ENCODE data around the gene NTF3.
"Not testable (repeated sequence)": the region's sequence is repeated elsewhere in the genome, so short reads cannot be mapped to it uniquely, and the experiment has no call there.

The NTF3 gene

DNA sequence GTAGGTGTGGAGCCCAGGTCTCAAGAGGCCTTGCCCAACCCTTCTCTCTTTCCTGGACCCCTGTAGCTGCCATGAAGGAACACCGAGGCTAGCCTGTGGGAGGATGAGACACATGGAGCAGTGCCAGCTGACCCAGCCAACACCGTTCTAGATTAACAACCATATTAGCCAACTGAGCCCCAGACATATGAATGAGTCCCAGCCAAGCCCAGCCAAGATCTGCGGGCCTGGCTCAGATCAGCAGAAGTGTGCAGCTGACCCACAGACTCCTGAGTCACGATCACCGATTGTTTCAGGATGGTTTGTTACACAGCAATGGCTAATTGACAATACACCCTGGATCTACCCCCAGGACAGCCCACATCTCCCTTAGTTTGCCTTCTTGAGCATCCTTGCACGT is 82.1 kb downstream of the NTF3 start:
- DNase-seq = no peak

DNA sequence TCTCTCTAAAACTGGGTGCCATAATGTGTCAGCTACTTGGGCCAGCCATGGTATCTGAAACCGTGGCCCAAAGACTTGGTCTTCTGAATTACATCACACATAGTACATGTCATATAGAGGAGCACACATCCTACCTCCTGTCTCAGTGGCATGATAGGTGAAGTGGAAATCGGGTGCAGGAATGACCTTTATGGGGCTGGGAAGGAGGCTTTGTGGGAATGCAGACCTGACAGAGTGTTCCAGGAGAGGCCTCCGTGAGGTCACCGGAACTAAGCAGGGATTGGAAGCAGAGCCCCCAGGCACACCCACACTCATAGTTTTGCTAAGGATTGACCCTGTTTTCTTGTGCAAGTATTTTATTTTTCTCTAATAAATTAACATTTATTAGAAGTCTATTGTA is 82.6 kb downstream of the NTF3 start:
- no peak for DNase-seq

DNA sequence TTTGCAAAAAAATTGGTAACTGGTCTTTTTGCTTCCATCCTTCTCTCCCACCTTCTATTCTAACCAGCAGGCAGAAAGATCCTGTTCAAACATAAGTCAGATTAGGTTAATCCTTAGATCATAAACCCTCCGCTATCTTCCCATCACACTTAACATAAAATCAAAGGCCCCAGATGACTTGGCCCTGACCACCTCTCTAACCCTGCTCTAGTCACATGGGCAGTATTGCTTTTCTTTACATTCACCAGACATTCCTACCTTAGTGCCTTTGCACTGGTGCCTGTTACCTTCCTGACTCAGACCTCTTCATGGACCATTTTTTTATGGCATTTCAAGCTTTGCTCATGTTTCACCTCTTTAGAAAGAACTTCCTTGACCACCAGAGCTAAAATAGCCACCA is 83.5 kb downstream of the NTF3 start:
- no peak for DNase-seq

DNA sequence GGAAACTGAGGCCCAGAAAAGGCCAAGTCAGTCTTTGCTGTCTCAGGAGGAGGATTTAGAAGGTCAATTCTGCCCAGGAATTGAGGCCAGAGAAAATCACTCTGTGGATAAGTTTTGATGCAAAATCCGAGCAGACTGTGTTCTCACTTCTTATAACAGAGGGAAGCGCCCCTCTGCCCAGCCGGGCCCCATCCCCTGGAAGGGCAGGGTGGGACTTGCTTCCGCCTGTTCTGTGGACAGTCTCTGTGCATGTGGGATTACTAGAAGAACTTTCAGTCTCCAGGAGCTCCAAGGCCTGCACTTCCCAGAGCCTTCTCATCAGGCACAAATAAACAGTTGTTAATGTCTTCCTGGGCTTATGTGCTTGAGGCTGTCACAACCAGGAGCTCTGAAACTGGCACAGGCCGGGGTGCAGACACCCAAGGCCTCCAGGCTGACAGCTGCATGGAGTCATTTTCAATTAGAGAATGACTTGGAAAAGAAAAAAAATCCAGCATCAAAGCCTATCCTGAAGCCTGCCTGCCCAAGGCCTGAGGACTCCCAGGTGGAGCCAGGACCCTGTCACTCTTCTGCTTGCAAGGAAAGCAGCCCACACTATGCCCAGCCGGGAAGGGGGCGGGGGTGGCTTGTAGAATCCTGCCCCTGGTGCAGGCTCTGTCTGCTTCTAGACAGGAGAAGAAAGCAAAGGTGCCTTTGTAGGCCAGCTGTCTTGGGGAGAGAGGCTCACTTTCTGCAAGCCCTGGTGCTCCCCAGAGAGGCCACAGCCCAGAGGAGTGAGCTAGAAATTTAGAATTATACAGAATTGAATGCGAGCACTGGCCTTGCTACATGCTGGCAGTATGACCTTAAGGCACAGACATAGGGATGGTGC is 84.7 kb downstream of the NTF3 start:
- DNase-seq = no peak

DNA sequence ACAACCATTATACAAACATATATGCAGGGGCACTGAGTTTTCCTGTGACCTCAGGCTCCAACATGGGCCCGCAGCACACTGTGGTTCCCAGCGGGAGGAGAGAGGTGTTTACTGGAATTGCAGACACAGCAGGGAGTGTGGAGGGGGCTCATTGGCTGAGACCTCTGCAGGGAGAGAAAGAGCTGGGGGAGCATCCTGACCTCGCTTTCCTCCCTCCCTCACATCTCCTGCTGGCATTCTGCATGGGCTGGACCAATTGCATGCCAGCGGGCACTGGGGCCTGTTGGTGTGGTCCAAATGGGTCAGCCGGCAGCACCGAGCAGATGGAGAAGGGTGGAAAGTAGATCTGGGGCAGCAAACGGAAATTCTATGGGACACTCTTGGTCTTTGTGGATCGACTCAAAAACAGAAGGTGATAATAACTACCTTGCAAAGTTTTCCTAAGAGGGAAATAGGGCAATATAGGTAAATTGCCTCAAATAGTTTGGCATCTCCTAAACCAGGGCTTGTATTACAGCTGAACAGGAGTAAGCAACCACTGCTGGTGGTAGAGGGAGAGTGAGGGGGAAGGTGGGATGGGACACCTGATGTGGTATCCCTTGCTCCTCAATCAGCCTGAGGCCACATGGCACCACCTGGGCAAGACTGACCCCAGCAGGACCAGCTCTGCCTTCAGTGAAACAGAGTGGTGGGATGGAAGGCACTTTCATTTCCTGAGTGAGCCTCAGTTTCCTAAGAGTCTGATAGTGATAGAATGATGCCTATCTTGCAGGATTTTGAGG is 86.9 kb downstream of the NTF3 start:
- DNase-seq = no peak

DNA sequence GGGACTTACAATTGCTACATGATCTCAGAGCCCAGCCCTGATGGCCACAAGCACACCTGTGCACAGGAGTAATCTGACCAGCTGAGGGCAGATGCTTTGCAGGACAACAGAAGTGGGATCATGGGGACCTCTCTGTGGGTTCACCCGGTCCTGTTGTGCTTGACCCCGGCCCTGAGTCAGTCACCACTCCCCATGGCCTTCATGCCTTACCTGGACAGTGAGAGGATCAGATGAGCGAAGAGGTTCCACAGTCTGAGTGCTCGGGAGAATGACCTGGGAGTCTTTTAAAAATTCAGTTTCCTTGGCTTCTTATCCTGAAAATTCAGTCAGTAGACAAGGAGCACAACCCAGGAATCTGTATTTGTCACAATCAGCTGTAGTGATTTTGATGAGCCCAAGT is 88.1 kb downstream of the NTF3 start:
- DNase-seq = no peak

DNA sequence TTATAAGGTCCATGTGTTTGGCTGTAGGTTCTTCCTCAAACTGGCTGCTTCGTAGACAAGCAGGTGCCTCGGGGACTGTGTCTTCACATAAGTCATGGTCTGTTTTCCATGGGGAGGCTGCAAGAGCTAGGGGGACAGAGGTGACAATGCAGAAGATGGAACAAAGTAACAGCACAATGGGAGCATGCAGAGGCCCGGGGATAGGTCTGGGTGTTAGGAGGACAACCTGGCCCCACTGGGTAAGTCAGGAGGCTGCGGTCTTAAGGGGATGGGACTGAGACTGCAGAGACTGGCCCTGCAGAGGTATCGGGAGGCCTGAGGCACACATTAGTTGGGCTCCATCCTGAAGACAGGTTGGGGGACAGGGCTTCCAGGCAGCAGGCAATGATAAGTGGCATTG is 88.9 kb downstream of the NTF3 start:
- DNase-seq = no peak

DNA sequence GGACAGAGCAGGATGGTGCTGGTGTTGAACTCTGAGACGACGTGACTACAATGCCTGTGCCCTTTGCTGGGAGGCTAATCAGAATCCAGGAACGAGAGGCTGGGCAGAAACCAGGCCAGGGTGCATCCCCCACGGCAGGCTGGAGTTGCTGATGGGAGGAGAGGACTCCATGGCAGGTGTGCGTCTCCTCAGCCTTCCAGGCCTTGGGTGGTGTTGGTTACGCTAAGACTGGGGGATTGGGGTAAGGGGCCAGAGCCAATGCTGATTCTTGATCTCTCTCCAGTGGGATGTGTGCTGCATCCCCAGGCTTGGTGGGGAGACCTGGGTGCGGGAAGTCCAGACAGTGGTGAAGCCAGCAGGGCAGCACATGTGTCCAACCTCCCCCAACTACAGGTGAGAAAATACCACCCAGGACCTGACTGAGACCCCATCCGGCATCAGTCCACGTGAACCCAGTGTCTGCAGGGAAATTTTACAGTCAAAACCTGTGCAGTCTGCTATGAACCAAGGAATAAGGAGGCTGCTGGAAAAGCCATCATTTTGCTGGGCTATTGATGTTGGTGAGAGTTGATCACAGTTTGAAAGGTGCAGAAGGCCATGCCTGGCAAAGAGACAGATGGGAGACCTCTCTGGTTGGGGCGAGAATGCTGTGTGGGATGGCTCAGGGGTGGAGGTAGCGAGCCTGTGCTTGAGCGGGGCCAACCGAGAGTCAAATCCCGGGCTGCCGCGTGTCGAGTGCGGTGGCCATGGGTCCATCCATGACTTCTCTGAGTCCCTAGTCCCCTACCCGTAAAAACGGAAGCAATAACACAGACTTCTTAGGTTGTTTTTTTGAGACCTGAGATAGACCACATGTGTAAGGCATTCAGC is 89.8 kb downstream of the NTF3 start:
- DNase-seq = no peak

DNA sequence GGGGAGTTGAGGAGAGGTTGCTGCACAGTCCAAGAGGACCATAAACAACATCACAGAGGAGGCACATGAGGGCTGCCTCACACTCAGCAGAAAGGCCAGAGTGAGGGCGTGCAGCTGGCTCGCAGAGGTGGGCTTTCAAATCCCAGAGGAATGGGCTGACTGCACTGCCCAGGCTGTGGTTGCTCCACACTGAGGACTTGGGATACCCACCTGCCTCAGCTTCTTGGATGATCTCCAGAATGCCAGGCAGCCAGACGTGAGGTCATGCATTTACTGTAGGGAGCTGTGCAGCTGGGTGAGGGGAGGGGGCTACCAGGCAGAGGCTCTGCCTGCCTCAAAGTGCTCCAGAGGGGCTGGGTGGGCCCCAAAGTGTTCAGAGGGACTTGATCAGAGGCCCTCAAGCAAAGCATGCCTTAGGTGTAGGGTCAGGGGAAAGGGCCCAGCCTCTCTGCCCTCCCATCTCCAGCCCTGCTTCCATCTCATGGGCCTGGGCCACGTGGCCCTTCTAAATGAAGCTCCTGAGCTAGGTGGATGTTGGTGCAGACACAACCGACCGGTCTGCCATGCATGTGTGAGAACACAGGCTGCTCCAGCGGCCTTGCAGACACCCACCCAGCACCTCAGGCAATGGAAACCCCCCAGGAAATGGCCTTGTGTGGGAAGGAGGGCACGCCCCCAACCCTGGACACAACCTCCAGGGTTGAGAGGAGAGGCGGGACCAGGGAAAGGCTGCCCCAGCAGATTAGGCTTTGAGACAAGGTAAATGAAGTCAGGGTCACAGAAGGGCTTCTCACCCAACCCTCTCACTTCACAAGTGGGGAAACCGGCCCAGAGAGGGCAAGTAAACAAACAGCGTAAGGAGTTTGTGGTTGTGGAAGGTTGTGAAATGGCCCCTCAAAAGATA is 90.8 kb downstream of the NTF3 start:
- no peak for DNase-seq

DNA sequence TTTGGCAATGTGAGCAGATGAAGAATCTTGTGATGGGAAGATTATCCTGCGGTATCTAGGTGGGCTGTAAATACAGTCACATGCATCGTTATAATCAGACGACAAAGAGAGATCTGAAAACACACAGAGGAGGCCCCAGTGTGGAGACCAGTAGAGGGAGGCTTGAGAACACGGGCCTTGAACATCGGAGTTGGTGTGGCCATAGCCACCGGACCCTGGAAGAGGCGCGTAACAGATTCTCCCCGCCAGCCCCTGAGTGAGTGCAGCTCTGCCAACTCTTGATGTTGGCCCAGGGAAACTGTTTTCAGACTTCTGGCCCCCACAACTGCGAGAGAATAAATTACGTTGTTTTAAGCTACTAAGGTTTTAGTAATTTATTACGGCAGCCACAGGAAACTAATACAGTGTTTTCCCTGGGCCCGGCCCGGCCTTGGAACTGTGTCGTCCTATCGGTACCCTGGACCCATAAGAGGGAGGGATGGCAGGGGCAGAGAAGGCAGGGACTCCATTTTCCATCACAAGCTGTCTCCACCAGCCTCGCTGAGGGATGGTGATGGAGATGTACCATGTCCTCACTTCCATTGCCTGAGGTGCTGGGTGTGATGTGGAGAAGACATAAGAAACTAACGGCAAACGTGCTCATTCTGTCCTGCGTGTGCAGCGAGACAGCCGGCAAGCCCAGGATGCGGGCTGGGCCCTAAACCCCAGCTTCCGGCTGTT is 91.6 kb downstream of the NTF3 start:
- no peak for DNase-seq

DNA sequence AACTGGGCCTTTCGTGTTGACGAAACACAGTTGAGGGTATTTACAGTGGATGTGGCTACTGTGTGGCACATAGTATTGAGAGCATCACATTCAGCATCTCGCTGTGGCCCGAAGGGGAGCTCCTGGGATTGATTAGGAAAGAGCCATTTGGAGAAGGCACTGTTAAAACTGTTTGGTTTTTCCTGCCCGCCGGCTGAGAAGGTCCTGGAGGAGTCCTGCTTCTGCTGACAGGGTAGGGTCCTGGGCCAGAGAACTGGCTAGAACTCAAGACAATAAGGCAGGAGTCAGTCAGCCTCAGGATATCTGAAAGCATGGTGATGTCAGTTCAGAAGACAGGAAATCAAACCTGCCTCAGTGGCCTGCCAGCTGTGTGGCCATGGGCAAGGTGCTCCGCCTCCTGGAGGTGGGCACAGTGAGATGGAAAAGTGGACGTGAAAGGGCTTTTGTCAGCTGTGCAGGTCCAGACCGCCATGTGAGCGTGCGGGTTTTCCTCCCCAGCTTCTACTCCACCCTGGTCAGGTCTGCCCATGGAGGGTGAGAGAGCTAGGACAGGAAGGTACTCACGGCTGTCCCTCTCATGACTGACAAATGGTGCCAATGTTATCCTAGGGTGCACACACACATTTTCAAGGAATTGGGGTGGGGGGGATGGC is 92.3 kb downstream of the NTF3 start:
- DNase-seq = no peak

DNA sequence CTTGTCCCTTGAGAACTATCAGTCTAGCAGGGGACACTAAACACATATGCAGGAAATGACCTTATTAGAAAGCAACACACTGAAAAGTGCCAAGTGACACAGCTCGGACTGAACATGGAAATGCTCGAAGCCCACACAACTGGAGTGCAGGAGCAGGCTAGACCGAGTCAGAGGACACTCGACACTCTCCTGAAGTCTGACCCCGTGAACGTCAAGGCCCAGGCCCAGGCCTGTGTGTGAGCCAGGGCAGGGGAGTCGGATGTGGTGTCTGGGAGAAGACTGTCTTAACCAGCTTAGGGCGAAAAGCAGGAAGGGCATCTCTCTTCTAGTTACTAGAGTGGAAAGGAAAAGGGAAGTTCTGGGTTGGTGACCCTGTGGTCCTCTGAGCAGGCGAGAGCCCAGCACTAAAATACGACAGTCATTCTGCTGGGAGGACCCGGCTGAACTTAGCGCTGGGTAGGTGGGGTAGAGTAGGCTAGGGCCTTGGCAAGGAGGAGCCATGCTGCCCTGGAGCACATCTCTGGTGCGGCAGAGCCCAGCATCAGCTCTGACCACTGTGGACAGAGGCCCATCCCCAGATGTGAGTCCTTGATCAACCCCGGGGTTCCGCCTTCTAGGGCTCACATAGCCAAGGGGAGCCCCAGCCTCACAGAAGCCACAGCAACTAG is 93.0 kb downstream of the NTF3 start:
- no peak for DNase-seq

DNA sequence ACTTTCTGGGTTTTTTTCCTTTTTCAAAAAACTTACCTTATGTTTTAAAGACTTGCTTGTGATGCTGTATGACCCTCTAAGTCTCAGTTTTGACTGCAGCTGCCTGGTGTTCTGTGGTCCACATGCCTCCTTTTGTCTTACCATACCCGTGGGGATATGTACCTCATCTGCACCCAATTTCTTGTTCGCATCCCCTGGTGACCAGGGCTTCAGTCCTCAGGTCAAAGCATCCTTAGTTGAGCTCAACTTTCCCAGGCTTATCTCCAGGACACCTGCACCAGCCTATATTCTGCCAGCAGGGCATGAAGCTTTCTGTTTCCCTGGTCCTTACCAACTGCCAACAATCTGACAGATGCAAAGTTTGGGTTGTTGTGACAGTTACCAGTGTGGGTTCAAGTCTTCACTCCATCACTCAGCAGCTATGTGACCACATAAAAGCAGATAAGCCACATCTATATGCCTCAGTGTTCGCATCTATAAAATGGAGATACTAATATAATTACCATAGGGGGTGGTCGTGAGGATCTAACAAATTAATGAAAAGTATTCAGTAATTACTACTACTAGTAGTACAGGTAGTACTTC is 94.0 kb downstream of the NTF3 start:
- DNase-seq = no peak

DNA sequence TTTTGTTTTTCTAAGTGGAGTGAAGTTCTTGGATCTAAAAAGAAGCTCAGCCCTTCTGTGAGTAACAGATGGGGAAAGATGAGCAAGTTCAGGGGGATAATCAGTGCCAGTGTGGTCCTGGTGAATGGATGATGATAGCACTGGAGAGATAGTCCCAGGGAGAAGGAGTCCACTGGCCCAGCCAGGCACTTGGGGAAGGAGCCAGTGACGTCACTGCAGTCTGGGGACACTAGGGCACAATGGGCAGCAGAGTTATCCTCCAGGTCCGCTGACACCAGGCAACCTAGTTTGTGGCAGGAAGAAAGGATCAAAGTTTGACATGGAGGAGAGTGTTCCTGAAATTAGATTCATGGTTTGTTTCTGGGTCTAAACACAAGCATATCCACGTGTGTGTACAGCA is 101.5 kb downstream of the NTF3 start:
- no peak for DNase-seq

DNA sequence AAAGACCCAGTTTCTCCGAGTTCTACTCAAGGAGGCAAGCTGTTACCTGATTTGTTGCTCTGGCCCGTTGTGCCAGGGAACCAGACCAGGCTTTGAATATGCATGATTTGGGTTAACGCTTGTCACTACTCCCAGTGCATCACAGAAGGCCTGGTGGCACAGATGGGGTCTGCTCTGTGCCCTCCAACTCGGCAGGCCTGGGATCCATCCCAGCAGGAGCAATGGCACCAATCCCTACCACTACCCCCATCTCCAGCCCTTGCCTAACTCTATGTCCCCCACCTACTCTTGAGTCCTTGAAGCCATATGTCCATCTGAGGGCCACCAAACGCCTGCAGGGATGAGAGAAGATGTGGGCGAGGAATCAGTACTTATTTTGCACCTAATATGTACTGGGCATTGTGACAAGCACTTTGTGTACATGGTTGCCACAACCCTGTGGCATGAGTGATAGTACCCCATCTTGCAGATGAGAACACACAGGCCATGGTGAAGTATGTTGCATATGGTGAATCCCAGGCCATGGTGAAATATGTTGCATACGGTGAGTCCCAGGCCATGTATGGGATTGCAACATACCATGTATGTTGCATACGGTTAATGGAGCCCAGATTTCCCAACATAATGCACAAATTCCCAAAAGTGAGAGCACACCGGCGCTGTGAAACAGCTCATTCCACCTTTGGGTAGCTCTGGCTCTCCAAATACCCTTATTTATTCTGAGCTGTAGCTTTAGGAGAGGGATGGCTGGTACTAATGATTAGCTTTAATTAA is 102.7 kb downstream of the NTF3 start:
- no peak for DNase-seq

DNA sequence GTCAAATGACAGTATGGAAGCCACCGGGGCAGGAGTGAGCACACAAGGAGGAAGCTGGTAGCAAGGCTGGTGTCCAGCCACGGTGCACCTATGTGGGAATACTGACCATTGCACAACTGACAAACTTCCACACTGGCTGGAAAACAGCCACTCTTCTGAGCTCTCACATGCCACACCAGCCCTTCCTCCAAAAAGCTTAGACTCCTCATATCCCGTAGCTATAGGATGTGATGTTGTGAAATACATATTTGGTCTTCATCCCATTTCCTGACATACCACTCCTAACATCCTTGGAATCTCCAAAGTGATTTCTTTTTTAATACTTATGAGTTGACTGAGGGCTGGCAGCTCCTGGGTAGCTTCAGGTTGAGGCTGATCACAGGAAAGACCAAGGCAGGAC is 103.6 kb downstream of the NTF3 start:
- no peak for DNase-seq

DNA sequence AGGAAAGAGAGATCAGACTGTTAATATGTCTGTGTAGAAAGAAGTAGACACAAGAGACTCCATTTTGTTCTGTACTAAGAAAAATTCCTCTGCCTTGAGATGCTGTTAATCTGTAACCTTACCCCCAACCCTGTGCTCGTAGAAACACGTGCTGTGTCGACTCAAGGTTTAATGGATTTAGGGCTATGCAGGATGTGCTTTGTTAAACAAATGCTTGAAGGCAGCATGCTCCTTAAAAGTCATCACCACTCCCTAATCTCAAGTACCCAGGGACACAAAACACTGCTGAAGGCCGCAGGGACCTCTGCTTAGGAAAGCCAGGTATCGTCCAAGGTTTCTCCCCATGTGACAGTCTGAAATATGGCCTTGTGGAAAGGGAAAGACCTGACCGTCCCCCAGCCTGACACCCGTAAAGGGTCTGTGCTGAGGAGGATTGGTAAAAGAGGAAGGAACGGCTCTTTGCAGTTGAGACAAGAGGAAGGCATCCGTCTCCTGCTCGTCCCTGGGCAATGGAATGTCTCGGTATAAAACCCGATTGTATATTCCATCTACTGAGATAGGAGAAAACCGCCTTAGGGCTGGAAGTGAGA is 105.2 kb downstream of the NTF3 start:
- not testable (repeated sequence) for DNase-seq

DNA sequence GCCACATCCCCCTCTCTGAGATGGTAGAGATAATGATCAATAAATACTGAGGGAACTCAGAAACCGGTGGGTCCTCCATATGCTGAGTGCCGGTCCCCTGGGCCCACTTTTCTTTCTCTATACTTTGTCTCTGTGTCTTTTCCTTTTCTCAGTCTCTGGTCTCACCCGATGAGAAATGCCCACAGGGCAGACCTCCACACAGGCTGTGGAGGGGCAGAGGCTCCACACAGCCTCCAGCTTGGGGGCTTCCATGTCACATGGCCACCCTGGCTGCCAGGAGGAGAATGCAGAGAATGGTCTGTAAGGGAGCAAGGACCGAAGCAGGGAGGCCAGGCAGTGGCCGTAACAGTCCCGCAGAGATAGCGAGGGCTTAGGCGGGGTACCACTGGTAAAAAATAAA is 105.9 kb downstream of the NTF3 start:
- no peak for DNase-seq
